Measurements from ENCODE around the gene GRIK1. TPM values are rescaled to one million over a fixed set of nuclear protein-coding genes. Genes with fewer than 3 reads are reported as not detected.

Gene GRIK1
- total RNA-seq, 4 donors from 2014 or later: 0.44 to 4.1 (median 2.6) TPM

- WGBS, 2 donors: 77 to 85% methylated on average over 2 of the region's 2 CpGs
- H3K27me3 ChIP-seq: no peaks in the 10 kb centered on the region
- no peak for TF ChIP-seq POLR2A (IDR thresholded peaks at IDR 0.05)
- no peak for TF ChIP-seq CTCF (IDR thresholded peaks at IDR 0.05)
- no peak for TF ChIP-seq EP300 (IDR thresholded peaks at IDR 0.05)
- DNase-seq (ENCODE audit: low spot score in 2 of 2): no peak
- H3K36me3 ChIP-seq: no peaks in the 10 kb centered on the region
- no peaks in the 10 kb centered on the region for H3K9me3 ChIP-seq
- no peak overlapping the region for H3K4me3 ChIP-seq
- H3K4me1 ChIP-seq: no peaks in the 10 kb centered on the region
- H3K27ac ChIP-seq: no peak overlapping the region
These were observed 306.0 kb downstream of the GRIK1 start for GRCh38 chr21:29633756-29634155.

GRCh38 chr21:29630441-29630840, 309.4 kb downstream of the GRIK1 start:
- Histone ChIP-seq H3K36me3 (no peaks in the 10 kb centered on the region), H3K4me1 (no peaks in the 10 kb centered on the region), H3K9me3 (no peaks in the 10 kb centered on the region), H3K4me3 (no peak overlapping the region), H3K27me3 (no peaks in the 10 kb centered on the region), H3K27ac (no peak overlapping the region)
- TF ChIP-seq EP300 (IDR thresholded peaks at IDR 0.05): no peak
- no peak for TF ChIP-seq POLR2A (IDR thresholded peaks at IDR 0.05)
- no peak for TF ChIP-seq CTCF (IDR thresholded peaks at IDR 0.05)
- WGBS, 2 donors: 75% methylated on average over 3 of the region's 3 CpGs
- no peak for DNase-seq (ENCODE audit: low spot score in 2 of 2)

- Histone ChIP-seq H3K27ac (no peak overlapping the region), H3K36me3 (no peaks in the 10 kb centered on the region), H3K4me3 (no peak overlapping the region), H3K27me3 (no peaks in the 10 kb centered on the region), H3K9me3 (no peaks in the 10 kb centered on the region), H3K4me1 (no peaks in the 10 kb centered on the region)
- DNase-seq (ENCODE audit: low spot score in 2 of 2): no peak
- TF ChIP-seq EP300 (IDR thresholded peaks at IDR 0.05) (no peak), POLR2A (IDR thresholded peaks at IDR 0.05) (no peak), CTCF (IDR thresholded peaks at IDR 0.05) (no peak)
These were observed 311.9 kb downstream of the GRIK1 start for GRCh38 chr21:29627905-29628304.

- H3K9me3 ChIP-seq: no peaks in the 10 kb centered on the region
- no peak overlapping the region for H3K27ac ChIP-seq
- WGBS, 2 donors: 50 to 59% methylated on average over 1 of the region's 1 CpG
- TF ChIP-seq EP300 (IDR thresholded peaks at IDR 0.05) (no peak), POLR2A (IDR thresholded peaks at IDR 0.05) (no peak), CTCF (IDR thresholded peaks at IDR 0.05) (no peak)
- H3K4me1 ChIP-seq: no peaks in the 10 kb centered on the region
- no peaks in the 10 kb centered on the region for H3K27me3 ChIP-seq
- H3K36me3 ChIP-seq: no peaks in the 10 kb centered on the region
- DNase-seq (ENCODE audit: low spot score in 2 of 2): no peak
- no peak overlapping the region for H3K4me3 ChIP-seq
These were observed 312.9 kb downstream of the GRIK1 start for GRCh38 chr21:29626801-29627470.

- DNase-seq (ENCODE audit: low spot score in 2 of 2): no peak
- Histone ChIP-seq H3K4me3 (no peak overlapping the region), H3K9me3 (no peaks in the 10 kb centered on the region), H3K27me3 (no peaks in the 10 kb centered on the region), H3K27ac (no peak overlapping the region), H3K36me3 (no peaks in the 10 kb centered on the region), H3K4me1 (no peaks in the 10 kb centered on the region)
- WGBS, 2 donors: 94 to 99% methylated on average over 3 of the region's 3 CpGs
- TF ChIP-seq EP300 (IDR thresholded peaks at IDR 0.05): no peak
- TF ChIP-seq CTCF (IDR thresholded peaks at IDR 0.05): no peak
- no peak for TF ChIP-seq POLR2A (IDR thresholded peaks at IDR 0.05)
These were observed 313.8 kb downstream of the GRIK1 start for GRCh38 chr21:29625990-29626389.

Data from tibial nerve (tissue), 4 donors.